GM18520 (cell line): ENCODE results near the gene CDKN2A.

ENCODE experiments used
- ATAC-seq: cut with Tn5 transposase; IDR thresholded peaks from one replicate; pipeline ENCODE4 v1.9.1; 2021; ENCODE audit not compliant: unreplicated experiment

The CDKN2A gene

DNA sequence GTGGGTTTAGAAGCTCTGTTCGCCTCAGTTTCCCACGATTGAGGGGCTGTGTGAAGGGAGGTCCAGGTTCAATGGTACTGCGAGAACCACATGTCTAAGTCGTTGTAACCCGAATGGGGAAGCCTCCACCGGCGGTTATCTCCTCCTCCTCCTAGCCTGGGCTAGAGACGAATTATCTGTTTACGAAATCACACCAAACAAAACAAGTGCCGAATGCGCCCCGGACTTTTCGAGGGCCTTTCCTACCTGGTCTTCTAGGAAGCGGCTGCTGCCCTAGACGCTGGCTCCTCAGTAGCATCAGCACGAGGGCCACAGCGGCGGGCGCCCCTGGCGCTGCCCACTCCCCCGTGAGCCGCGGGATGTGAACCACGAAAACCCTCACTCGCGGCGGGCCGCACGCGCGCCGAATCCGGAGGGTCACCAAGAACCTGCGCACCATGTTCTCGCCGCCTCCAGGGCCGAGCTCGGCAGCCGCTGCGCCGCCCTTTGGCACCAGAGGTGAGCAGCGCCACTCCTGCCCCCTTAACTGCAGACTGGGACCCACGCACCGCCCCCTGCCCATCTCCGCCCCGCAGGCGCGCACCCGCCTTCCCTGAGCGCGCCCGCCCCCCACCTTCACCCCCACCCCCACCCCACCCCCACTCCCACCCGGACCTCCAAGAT lies at the start of gene CDKN2A:
Gene CDKN2A, minus strand, starts transcription at position 500 of the 663 bp plus-strand sequence.
- ATAC-seq, result peak; percentile 33

DNA sequence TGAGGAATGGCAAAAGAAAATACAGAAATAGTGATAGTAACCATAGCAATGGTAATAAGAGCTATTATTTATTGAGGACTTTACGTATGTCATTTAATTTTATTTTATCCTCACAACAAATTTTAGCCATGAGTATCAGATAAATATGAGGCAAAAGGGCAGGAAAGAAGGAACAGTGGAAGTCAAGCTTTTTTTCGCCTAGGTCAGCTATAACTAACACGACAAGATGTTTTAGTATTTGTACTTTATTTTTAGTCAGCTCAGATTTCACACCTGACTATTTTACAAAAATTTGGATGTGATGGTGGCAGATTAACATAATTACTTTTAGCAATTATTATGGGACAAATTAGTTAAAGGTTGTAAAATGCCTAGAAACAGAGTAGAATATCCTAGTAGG lies 49.7 kb upstream of the CDKN2A start:
- ATAC-seq, result no peak

DNA sequence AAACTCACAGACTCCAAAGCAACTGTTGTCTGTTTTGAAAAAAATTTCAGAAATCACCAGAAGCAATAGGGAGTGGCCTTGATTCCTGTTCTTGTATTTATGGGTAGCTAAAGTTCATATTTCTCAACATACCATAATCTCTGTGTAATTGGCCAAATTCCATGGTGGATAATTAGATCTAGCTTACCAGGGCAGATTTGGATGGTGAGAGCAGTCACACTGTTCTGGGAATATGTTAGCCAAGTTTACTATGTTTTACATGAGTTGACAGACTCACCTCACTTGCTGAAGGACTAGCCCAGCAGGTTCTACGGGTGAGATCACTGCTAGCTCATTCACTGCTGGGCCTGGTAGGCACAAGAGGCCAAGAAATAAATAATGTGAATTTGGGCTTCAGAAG lies 47.6 kb upstream of the CDKN2A start:
- ATAC-seq, result no peak

DNA sequence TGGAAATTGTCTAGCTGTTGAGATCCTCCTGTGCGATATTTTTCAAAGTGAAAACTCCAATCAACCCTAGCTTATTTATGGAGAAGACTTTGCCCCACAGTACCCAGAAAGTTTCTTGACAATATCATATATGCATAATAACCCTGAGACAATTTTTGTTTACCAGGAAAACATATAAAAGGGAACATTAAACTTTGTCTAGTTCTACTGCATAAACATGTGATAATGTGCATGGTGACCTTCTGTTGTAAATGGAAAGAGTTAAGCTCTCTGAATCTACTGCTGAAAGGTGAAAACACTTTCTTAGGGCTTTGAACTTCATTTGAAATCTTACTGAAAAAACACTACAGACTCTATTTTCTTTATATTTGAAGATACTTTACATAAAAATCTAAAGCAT lies 47.2 kb upstream of the CDKN2A start:
- ATAC-seq, result no peak

DNA sequence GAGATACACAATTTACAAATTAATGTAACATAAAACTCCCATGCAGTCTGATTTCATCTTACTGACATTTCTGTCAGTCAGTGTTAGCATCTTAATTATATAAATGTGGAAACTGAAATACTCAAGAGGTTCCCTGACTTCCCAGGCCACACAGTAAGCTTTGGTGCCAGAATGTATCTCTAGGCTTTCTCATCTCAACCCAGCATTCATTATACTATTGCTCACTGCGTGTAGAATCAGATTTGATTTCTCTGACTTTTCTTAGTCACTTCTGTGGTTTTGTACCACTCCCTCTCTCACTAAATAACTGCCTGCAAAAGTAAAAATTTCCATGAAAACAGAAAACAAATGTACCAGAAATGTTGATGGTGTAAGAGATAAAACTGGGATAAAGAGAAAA lies 46.6 kb upstream of the CDKN2A start:
- ATAC-seq, result no peak

DNA sequence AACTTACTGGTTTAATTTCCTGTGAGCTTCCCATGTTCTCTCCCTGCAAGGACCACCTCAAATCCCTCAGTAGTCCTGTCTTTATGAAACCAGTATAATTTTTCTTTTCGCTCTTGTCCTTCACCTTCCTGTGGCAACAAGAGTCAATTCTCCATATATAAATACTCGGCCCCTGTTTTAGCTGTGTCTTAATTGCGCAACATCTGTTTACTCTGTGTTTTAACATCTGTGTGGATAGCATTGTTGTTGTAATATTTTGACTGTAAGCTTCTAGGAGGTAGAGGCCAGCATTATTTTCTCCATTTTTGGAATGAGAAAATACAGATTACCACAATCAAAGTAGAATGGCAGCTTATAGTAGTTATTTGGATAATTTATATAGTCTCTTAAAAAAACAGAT lies 45.1 kb upstream of the CDKN2A start:
- no peak for ATAC-seq

DNA sequence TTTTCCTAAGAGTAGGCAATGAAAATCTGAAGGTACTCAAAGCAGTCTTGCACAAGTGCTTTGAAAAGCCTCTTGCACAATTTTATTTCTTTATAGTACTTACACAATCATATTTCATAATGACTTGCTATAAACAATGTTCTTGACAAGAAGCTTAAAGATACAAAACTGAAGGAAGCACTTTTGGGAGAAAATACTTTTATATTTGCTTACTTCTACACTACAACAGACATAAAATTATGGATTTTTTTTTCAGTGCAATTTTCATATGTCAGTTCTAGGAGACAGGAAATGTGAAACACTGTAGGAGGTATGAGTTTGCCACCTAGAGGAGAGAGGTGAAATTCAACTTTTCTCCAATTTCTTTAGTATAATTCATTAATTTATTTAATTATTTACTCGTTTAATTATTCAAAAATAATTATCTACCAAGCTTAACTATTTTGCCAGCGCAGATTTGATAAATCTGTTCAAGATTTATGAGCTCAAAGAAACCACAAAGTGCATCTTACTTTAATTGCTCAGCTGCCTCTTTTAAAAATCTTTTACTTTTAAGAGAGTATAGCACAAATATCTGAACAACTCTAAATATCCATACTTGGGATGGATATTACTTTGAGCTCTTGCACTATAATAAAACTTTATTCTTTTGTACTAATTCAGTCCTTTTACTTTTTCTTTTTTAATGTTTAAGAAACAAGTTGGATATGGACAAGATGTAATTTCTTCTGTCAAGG lies 43.9 kb upstream of the CDKN2A start:
- no peak for ATAC-seq

DNA sequence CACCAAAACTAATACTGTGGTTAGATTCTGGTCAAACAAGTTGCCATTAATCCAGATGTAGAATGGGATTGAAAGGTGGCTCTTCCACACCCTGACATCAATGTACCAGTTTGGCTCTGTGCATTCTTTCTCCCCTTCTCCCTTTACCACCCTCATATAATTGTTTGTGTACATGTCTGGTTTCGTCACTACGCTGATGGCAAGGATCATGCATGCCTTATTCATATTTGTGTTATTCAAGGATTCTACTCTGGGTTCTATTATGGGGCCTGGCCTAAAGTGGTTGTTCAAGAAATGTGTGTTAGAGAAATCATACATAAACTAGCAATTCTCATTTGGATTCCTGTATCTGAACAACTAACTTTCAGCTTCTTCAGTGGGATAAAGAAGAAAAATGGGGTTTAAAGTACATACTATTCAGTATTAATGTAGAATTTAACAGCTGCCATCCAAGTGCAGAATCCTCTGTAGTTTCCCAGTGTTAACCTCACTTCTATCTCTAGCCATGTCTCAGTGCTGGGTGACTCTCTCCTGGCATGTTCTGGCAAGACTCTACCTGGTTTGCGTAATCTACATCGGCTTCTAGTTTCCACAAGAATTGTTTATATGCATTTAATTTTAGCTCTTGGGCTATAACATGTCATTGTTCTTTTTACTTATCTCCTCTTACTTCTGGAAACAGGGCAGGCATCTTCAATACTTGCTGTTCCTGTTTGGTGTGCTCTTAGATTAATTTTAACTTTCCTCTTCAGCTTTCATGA lies 42.9 kb upstream of the CDKN2A start:
- no peak for ATAC-seq

DNA sequence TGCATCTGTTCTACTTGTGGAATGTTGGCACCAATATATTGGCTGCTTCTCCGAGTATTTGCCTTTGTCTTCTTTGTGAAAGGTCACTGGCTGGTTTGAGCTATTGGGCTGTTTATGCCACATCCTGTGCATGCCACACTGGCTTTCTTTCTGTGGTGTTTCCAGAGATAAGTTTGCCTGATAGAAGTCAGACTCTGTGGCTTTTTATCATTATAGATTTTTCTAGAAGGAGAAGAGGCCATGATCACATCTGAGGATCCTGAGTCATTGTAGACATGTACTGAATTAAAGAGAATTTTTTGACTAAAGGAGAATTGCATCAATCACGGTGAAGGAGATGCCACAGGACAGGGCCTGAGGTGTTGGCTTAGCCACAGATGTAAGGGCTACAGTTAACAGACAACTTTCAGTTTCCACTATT lies 41.4 kb upstream of the CDKN2A start:
- no peak for ATAC-seq

DNA sequence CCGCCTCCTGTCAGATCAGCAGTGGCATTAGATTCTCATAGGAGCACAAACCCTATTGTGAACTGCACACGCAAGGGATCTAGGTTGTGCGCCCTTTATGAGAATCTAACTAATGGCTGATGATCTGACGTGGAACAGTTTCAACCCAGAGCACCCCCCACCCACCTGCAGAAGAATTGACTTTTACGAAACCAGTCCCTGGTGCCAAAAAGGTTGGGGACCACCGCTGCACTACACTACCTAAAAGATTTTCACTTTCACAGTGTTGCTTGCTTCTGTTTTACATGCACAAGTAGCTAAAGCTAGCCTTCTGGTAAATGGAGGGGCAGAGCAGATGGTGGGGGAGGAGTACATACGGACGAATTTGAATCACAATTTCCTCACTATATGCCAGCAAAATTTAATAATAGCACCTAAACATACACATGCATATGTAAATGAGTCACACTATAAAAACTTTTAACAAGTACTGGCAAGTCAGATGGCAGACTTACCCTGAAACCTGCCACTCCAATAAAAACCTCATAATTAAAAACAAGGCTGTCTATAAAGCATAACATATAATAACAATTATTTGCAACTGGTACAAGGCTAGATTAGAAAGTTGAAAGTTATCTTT lies 38.9 kb upstream of the CDKN2A start:
- ATAC-seq, result no peak

DNA sequence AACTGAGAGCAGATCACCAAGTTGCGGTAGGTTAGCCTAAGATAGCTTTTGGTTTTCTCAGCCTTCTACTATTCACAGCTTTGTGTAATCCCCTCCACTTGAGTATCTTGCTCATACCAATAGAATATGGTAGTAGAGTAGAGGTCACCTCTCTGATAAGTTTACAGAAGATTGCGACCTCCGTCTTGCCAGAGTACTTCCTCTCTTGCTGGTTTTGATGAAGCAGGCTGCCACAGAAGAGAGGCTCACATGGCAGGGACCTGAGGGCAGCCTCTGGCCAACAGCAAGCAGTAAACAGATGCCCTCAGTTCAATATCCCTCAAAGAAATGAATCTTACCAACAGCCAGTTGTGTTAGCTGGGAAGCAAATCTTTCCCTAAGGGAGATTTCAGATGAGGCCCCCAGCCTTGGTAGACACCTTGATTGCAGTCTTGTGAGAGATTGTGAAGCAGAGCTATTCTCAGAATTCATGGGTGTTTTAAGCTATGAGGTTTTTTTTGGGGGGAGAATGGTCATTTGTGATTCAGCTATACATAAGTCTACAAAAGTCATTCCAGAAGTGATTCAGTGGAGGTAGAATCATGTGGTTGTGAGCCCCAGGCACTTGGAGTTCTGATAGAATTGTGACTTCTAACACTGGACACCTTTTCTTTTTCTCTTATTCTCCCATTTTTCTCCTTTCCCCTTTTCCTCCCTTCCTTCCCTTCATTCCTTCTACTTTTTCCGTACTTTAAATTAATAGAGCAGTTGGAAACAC lies 37.6 kb upstream of the CDKN2A start:
- ATAC-seq, result no peak

DNA sequence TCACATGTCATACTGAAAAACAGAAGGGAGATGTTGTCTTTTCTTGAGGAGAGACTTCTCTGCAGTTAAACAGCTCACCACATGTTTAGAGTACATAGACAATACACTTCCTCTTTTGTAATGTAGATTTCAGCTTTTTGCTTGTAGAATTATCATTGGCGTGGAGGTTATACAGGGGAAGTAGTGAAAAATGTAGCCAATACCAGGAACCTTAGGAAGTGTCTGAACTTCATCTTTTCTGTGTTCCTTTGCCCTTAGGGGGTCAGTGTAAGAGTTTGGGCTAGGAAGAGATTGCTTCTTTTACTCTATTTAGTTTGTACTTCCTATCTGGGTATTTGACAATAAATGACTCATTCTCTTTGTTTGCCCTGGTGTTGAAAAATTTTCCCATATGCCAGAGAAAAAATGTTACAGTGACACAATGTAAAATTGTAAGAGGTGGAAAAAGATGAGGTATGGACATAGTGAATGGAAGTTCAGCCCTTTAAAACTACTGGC lies 36.0 kb upstream of the CDKN2A start:
- ATAC-seq, result no peak

DNA sequence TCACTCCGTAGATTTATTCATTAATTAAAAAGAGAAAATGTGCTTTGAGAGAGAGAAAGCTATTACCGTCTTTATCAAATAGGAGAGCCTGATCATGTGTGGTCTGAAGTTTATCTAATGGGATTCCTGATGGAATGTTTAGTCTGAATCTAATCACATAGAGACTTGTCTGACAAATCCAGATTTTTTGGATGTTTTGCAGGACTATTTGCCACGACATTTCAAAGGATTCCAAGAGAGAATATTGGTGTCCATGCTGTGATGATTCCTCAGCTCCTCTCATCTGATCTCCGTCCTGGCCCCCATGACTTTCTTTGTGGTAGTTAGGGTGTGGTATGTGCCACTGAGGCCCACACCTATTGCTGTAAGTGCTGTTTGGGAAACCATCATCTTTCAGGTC lies 35.0 kb upstream of the CDKN2A start:
- no peak for ATAC-seq

DNA sequence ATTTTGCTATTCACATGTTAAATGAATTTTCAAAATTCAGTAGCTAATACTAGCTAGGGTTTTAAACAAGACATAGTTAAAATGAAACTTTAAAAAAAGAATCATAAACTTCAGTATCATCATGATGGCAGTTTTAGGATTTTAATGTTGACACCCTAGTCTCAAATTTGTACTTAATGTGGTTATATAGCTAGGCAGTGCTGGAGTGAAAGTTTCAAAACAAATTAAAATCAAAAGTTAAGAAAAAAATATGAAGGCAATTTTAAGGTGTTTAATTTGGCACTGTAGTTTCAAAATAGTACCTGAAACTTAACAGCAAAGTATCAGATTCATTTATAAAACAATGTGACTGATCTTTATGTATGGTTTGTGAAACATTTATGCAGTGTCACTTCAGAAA lies 34.2 kb upstream of the CDKN2A start:
- ATAC-seq, result no peak

DNA sequence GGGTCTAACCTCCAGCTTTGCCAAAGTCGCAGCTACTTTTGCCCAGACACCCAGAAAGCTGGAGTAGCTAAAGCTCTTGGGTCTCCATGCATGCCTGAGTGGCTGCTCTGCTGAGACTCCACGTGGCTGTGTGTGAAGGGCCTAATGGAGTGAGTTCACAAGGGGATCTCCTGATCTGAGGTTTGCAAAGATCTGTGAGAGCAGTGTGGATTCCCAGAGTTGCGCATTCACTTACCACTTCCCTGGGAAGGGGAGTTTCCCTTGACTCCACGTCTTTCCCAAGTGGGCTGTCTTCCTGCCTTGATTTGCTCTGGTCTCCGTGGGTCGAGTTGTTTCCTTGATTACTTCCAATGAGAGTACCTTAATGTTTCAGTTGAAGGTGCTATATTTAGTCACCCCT lies 32.5 kb upstream of the CDKN2A start:
- ATAC-seq, result no peak

DNA sequence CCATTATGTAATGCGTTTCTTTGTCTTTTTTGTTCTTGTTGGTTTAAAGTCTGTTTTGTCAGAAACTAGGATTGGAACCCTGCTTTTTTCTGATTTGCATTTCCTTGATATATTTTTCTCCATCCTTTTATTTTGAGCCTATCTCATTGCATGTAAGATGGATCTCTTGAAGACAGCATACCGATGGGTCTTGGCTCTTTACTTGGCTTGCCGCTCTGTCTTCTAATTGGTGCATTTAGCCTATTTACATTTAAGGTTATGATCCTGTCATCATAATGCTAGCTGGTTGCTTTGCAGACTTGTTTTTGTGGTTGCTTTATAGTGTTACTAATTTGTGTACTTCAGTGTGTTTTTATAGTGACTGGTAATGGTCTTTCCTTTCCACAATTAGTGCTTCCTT lies 28.2 kb upstream of the CDKN2A start:
- ATAC-seq, result no peak

DNA sequence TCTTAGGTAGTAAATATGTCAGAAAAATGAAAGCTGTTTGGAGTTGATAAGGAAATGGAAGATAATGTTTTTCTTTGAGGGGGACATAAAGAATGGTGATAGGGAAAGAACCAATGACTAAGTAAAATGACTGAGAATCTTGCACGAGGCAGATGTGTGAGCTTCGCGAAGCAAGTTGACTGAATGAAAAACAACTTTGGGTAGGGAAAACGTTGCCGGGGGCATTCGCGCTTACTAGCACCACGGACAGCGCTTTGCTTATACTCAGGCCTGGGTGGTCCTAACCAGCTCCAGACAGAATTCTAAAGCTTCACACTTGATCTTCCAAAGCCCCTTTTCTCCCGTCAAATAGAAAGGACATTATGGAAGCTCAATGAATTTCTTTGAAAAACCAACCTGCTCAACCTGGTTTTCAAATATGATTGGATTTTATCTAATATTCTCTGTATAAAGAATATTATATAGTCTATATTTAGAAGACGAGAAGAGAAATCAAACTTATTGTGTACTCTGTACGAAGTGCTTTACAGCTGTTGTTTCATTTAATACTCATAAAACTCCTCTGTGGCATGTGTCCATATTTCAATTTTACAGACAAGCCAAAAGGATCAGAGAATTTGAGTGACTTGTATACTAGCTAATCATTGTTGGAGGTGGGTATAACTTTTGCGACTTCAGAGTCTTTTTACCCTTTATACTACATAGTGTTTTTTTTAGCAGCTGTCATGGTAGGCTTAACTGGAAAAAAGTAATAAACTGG lies 16.9 kb upstream of the CDKN2A start:
- no peak for ATAC-seq

DNA sequence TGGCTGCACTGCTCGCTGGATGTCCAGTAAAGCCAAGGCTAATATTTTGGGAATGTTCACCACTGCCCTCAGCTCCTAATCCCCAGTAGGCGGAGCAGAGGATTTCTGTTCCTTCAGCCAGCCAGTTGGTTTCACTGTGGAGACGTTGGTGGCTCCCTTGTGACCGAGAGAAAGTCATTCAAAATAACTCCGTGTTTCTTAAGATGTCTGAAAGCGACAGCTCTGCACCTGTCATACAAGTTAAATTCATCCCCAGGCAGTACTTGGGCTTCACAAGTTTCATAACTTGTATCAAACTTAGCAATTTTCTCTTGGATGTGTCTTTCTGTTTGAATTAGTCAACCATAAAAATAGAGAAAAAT lies 15.3 kb upstream of the CDKN2A start:
- ATAC-seq, result peak; percentile 15

DNA sequence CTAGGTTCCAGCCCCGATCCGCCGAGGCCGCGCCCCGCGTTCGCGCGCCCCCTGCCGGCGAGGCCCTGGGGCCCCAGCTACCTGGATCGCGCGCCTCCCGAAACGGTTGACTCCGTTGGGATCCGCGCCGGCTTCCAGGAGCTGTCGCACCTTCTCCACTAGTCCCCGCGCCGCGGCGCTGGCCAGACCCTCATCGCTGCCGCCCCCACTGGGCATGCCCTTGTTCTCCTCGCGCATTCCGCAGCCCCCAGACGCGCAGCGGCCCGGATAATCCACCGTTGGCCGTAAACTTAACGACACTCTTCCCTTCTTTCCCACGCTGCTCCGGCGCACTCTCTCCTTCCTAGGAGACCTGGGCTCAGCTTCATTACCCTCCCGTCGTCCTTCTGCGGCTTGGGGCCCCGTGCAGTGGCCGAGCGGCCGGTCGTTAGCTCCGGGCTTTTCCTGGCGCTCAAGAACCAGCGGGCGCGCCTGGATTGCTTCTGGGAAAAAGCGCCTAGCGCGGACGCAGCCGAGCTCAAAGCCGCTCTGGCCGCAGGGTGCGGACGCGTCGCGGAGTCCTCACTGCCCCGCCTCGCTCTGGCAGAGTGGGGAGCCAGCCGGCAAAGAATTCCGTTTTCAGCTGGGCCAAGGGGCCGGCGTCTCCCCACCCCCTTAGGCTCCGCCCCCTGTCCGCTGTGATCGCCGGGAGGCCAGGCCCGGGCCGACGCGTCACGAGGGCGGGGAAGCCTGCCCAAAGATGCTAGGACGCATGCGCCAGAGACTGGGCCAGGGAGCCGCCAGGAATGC lies 14.7 kb upstream of the CDKN2A start, which contains the start of gene CDKN2B:
Gene CDKN2B, minus strand, starts transcription at position 589 of the 789 bp plus-strand sequence. Its CDS starts 352 bp downstream, at position 237.
- peak; percentile 76 for ATAC-seq
